Tracheal epithelial cell (primary cell): ENCODE results near the gene STARD5. TPM values are rescaled to one million over a fixed set of nuclear protein-coding genes. Genes with fewer than 3 reads are reported as not detected.

Experiments
- total RNA-seq: library from RNA; depleted of rRNA; stranded (reverse); fragments of >200 nt; gene quantifications from 2 replicates; pipeline ENCODE4 v1.2.1, GENCODE V29; 2014

Gene STARD5, protein sequence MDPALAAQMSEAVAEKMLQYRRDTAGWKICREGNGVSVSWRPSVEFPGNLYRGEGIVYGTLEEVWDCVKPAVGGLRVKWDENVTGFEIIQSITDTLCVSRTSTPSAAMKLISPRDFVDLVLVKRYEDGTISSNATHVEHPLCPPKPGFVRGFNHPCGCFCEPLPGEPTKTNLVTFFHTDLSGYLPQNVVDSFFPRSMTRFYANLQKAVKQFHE
- 4.3 and 8.7 TPM in 2 replicates for total RNA-seq

DNA sequence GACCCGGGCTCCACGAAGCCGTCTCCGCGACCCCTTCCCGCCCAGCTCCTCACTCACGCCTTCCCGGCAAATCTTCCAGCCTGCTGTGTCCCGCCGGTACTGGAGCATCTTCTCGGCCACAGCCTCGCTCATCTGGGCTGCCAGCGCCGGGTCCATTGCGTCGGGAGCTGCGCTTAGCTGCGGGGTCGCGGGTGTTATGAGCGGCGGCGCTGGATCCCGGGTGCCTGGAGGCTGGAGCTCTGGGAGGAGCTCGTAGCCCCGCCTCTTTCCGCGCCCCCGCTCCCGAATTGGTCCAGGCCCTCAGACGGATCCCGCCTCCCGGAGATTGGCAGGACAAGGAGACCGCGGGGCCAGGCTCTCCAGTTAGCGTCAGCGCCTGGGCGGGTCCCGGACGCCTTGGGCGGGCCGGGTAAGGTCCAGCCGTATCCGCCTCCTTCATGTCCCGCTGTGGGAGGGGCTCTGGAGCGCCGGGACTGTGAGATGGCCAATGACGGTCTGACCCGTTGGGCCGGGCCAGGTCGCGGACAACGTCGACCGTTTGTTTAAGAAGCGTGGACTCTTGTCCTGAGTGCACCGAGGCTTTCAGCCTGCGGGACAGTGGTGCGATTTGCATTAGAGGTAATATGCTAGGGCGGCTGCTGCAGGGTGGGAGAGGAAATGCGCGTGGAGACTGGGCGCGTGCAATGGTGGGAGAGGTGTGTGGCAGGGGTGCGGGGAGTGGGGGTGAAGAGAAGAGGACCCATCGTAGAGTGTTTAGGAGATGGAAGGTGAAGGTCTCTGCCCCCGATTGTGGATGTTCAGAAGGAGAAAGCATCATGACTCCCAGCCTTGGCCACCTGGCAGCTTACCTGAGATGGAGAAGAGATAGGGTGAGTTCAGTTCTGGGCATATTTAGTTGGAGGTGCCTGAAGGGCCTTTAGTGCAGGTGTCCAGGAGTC lies at the start of gene STARD5:
Gene STARD5 (minus strand): TSS at position 198 of the 938 bp plus-strand sequence. CDS start 42 bp downstream, at position 156.

Other genes with a start within 250 kb of the STARD5 start
- not detected in 2 replicates for gene CFAP161, start 189.9 kb downstream of the STARD5 start, total RNA-seq
- gene IL16, start 127.3 kb downstream of the STARD5 start, total RNA-seq, result under 0.01 TPM in 2 replicates
- not detected in 2 replicates for gene TMC3, start 50.1 kb upstream of the STARD5 start, total RNA-seq